ENCODE results near the gene NPR2.

Gene NPR2

DNA sequence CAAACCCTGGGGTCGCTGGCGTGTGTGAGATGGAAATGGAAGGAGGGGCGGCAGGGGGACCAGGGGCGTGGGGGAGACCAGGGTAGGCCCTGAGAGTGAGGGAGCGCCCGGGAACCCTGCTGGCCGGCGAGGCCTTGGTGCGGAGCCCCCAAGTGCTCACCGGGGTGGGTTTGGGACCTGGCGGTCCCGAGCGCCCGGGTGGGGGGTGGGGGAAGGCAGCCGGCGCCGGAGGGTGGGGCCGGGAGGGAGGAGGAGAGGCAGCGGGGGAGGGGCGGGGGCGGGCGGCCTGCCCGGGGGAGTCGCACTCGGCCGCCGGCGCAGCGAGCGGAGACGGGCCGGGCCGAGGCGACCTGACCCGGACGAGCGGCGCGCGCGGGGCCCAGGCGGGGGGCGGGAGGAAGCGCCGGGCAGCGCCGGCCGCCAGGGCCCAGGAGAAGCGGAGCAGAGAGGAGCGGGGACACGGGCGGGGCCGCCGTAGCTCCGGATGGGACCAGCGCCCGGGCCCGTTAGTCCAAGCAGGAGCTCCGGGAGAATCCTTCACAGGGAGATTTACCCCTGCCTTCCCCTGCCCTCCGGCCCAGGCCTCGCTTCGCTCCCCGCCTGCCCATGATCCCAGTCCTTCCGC, at the start of gene NPR2:
NPR2 (plus strand) TSS at position 295 of the 625 bp plus-strand sequence. CDS start 818 bp downstream, outside the sequence.
- peak; percentile 5 for DNase-seq

- DNase-seq, result no peak
Observed at GRCh38 chr9:35741740-35742139, 49.7 kb upstream of the NPR2 start.

- no peak for DNase-seq
Observed at GRCh38 chr9:35743452-35743851, 47.9 kb upstream of the NPR2 start.

GRCh38 chr9:35743880-35744518, 47.4 kb upstream of the NPR2 start:
- no peak for DNase-seq

- DNase-seq, result no peak
Observed at GRCh38 chr9:35745569-35745968, 45.8 kb upstream of the NPR2 start.

- no peak for DNase-seq
Observed at GRCh38 chr9:35746583-35746982, 44.8 kb upstream of the NPR2 start.

DNA sequence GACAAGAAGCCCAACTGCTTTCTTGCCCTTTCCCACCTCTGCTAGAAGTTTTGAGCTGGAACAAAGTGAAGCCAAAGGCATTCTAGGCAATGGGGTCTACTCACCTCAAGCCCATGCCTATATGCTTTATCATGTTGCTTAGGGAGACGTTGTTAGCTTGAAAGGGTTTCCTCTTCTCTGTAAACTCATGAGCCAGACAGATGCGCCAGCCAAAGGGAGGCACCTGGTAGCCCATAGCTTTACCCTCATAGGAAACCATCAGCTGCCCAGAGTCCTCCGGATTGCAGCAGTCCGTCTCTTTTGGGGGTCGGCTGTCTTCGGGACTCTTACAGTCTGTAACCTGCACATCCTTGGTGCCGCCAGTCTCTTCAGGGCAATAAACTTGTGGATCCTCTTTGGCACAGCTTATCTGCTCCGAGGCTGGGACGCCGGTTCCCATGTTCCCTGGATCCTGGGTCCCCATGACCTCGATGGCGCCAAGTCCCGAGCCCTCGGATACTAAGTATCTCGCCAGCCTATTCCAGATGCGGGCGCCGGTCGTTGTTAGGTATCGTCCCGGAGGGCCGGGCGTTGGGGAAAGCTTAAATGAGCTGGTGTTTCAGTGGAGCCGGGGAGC, 43.0 kb upstream of the NPR2 start:
- no peak for DNase-seq

GRCh38 chr9:35748858-35749514, 42.4 kb upstream of the NPR2 start, which contains the start of the genes GBA2 and RGP1:
TSS of gene GBA2 (minus strand) at chr9:35749228. CDS start at chr9:35748704, 524 bp downstream.
TSS of gene RGP1 (plus strand) at chr9:35749287. CDS start at chr9:35749756, 469 bp downstream.
- peak; percentile 59 for DNase-seq

GRCh38 chr9:35749515-35750255, 41.7 kb upstream of the NPR2 start:
- peak; percentile 22 for DNase-seq

GRCh38 chr9:35750256-35750531, 41.2 kb upstream of the NPR2 start:
- no peak for DNase-seq

DNA sequence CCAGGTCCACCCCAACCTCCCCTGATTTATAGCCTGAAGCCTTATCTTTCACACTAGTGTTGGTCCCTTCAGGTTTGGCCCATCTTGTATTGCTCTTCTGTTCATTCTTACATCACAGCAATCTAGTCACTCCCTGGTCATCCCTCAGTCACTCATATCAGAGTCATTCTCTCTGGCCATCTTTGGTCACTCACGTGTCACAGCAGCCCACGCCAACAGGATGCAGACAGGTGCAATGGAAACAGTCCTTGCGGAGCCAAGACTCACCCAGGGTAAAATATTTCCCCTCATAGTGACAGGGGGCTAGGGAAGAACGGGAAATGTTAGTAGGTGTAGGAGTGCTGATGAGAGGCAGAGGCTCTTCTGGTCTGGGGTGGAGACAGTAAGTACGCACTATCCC, 37.9 kb upstream of the NPR2 start:
- DNase-seq, result no peak

GRCh38 chr9:35754264-35754663, 37.1 kb upstream of the NPR2 start, which contains the start of gene MSMP:
TSS of gene MSMP (minus strand) at chr9:35754276. CDS start at chr9:35754129, 147 bp downstream.
- DNase-seq, result no peak

- DNase-seq, result no peak
Observed at GRCh38 chr9:35755071-35755470, 36.3 kb upstream of the NPR2 start.

GRCh38 chr9:35756275-35757225, 34.8 kb upstream of the NPR2 start:
- DNase-seq, result peak; percentile 24

DNA sequence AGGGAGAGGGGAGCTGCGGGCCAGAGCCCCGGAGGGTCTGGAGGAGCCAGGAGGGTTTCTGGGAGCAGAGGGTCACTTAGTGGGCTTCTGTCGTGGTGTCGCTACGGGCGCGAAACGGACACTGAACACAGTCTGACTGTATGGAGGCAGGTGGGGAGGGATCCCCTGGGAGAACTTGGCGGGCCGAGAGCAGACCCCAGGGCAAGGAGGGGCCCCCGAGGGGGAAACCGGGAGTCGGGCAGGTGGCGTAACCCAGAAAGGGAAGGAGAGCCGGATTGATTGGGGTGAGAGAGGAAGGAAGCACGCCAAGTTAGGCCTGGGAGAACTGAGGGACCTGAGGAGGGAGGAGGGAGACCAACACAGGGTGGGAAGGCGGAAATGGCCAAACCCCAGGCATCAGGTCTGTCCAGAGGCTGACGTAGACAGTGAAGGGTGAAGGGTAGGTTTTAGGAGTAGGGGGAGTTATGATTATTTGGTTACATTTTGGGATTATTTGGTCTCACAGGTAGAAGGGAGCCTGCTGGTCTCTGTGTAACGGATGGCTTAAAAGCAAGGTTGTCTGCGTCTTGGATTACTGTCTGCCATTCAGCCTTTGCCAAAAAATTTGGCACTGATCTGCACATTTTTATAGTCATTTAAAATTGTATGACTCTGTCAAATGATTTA, 34.0 kb upstream of the NPR2 start:
- DNase-seq, result peak; percentile 20

- no peak for DNase-seq
Observed at GRCh38 chr9:35757892-35758275, 33.5 kb upstream of the NPR2 start.

DNA sequence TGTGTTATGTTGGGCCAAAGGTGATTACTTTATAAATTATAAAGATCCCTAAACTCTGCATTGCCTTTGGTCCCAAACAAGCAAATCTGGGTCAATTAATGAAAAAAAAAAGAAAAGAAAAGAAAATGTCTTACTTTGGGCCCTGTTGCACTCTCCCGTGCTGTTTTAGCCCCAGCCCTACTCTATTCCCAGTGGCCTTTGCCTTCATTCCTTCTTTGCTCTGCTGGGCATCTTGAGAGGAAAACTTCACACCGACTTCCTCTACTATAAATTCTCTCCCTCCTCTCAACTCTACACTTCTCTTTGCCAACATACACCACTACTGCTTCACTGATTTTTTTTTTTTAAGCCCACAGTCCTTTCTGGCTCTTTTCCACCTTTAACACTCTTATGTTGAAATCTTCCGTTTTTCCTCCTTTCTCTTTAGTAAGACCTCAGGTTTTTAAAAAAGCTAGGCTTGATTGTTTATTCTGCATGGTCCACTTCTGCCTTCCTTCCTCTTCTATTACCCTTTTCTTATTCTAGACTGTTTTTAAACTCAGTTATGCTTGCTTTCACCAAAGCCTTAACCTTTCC, 32.8 kb upstream of the NPR2 start:
- no peak for DNase-seq

DNA sequence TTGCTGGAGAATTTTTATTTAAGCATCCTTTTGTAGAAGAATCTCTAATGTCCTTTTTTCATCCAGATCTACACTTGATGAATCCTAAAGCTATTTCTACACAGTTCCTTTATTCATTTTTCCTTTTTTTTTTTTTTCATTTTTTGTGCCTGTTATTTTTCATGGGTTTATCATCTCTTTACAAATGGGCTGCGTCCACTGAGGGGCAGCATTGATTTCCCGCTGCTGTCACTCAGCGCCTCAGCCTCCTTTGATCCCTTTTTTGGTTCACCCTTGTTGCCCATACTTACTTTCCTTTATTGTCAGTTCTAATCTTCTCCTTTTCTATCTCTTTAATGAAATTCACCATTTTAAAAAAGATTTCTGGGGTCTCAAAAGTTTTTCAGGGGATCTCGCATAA, 31.6 kb upstream of the NPR2 start:
- no peak for DNase-seq

- peak; percentile 71 for DNase-seq
Observed at GRCh38 chr9:35760651-35761050, 30.7 kb upstream of the NPR2 start.

DNA sequence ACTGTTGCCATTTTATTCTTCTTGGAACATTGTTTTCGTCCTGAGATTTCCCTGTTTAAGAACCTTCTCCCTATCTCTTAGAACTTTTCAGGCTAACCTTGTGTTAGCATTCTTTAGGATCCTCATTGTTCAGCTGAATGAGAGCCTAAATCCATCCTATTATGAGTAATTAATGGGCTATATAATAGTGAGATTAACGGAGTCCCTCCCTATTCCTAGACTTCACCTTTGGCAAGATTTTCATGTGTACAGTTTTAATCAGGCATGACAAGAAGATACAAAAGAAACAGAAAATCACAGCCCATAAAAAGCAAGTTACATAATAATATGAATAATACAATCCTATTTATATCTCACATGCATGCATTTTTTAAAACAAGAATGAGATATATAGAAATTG, 28.2 kb upstream of the NPR2 start:
- DNase-seq, result no peak

- DNase-seq, result no peak
Observed at GRCh38 chr9:35763803-35764202, 27.6 kb upstream of the NPR2 start.

All from kidney glomerular epithelial cell (primary cell).